WTC11 (cell line): Measurements from ENCODE around the gene ZNF622. TPM values are rescaled to one million over a fixed set of nuclear protein-coding genes. Genes with fewer than 3 reads are reported as not detected.

ENCODE experiments used
- ATAC-seq: fragments of 200-7000 bp; cut with Tn5 transposase; 2 replicates; pipeline ENCODE4 v1.10.0; 2021; ENCODE audit warnings: mild to moderate bottlenecking, moderate library complexity
- CTCF ChIA-PET: fragments of 300-600 bp; sonication (Branson Sonifier 250); formaldehyde crosslinking; loops from one replicate; lab custom pipeline; 2021; ENCODE audit warnings: antibody characterized with exemption; lab: Charles Lee
- POLR2A ChIA-PET: fragments of 350-600 bp; sonication (Branson Sonifier 250); formaldehyde crosslinking; loops from one replicate; lab custom pipeline; 2021; ENCODE audit warnings: antibody characterized with exemption; lab: Charles Lee
- DNase-seq: peaks from one replicate; pipeline ENCODE4 v3.0.0; 2021; ENCODE audit warnings: low spot score
- H3K27ac Mint-ChIP-seq: 2 replicates; pipeline ENCODE4 v1.8.0; 2021; ENCODE audit warnings: mixed read lengths
- H3K27me3 Mint-ChIP-seq: 2 replicates; pipeline ENCODE4 v1.8.0; 2021; ENCODE audit warnings: low read depth, mild to moderate bottlenecking, moderate library complexity, mixed read lengths
- H3K36me3 Mint-ChIP-seq: 2 replicates; pipeline ENCODE4 v1.8.0; 2021; ENCODE audit warnings: mixed read lengths
- H3K4me1 Mint-ChIP-seq: 2 replicates; pipeline ENCODE4 v1.8.0; 2022; ENCODE audit warnings: mixed read lengths
- H3K4me3 Mint-ChIP-seq: 2 replicates; pipeline ENCODE4 v1.8.0; 2021; ENCODE audit warnings: mild to moderate bottlenecking, moderate library complexity, mixed read lengths
- H3K9me3 Mint-ChIP-seq: 2 replicates; pipeline ENCODE4 v1.8.0; 2021; ENCODE audit warnings: mixed read lengths
- ATF1 ChIP-seq: sonication (generic); formaldehyde crosslinking; IDR thresholded peaks from 2 replicates; pipeline ENCODE4 v1.8.1; 2023; ENCODE audit warnings: mild to moderate bottlenecking, moderate library complexity, missing genetic modification reagents
- CREM ChIP-seq: sonication (generic); formaldehyde crosslinking; IDR thresholded peaks from 2 replicates; pipeline ENCODE4 v1.8.1; 2022; ENCODE audit warnings: mild to moderate bottlenecking, missing genetic modification reagents, moderate library complexity
- ELF4 ChIP-seq: sonication (generic); formaldehyde crosslinking; IDR thresholded peaks from 2 replicates; pipeline ENCODE4 v1.8.1; 2022; ENCODE audit warnings: low read depth, mild to moderate bottlenecking, moderate library complexity, missing genetic modification reagents
- EMX1 ChIP-seq: fragments of 250-450 bp; sonication (Bioruptor Pico); IDR thresholded peaks from 2 replicates; pipeline ENCODE4 v1.8.0; 2021; ENCODE audit warnings: mild to moderate bottlenecking
- ESRRA ChIP-seq: sonication (generic); formaldehyde crosslinking; IDR thresholded peaks from 2 replicates; pipeline ENCODE4 v1.8.1; 2022; ENCODE audit warnings: mild to moderate bottlenecking, missing genetic modification reagents, borderline replicate concordance
- ETV6 ChIP-seq: sonication (generic); formaldehyde crosslinking; IDR thresholded peaks from 2 replicates; pipeline ENCODE4 v1.8.1; 2022; ENCODE audit warnings: mild to moderate bottlenecking, missing genetic modification reagents
- FOXK1 ChIP-seq: sonication (generic); formaldehyde crosslinking; IDR thresholded peaks from 2 replicates; pipeline ENCODE4 v1.8.0; 2022; ENCODE audit warnings: mild to moderate bottlenecking, moderate library complexity, missing genetic modification reagents
- GABPB1 ChIP-seq: sonication (generic); formaldehyde crosslinking; IDR thresholded peaks from 2 replicates; pipeline ENCODE4 v1.8.1; 2023; ENCODE audit warnings: mild to moderate bottlenecking, missing genetic modification reagents
- IRF2 ChIP-seq: sonication (generic); formaldehyde crosslinking; IDR thresholded peaks from 2 replicates; pipeline ENCODE4 v1.8.0; 2022; ENCODE audit warnings: low read depth, missing genetic modification reagents, borderline replicate concordance
- JAZF1 ChIP-seq: fragments of 250-450 bp; sonication (Bioruptor Pico); IDR thresholded peaks from 2 replicates; pipeline ENCODE4 v1.9.0; 2021; ENCODE audit warnings: moderate library complexity, mild to moderate bottlenecking, inconsistent platforms
- MXD4 ChIP-seq: fragments of 250-450 bp; sonication (Bioruptor Pico); IDR thresholded peaks from 2 replicates; pipeline ENCODE4 v1.8.0; 2021; ENCODE audit warnings: mild to moderate bottlenecking, moderate library complexity, borderline replicate concordance
- NR1H2 ChIP-seq: sonication (generic); formaldehyde crosslinking; IDR thresholded peaks from 2 replicates; pipeline ENCODE4 v1.9.0; 2021; ENCODE audit warnings: mild to moderate bottlenecking, moderate library complexity, missing genetic modification reagents
- PRRX2 ChIP-seq: fragments of 250-450 bp; sonication (Bioruptor Pico); IDR thresholded peaks from 2 replicates; pipeline ENCODE4 v1.8.0; 2021; ENCODE audit warnings: mild to moderate bottlenecking
- RORB ChIP-seq: fragments of 250-450 bp; sonication (Bioruptor Pico); IDR thresholded peaks from 2 replicates; pipeline ENCODE4 v1.9.0; 2021; ENCODE audit warnings: mild to moderate bottlenecking
- SMAD3 ChIP-seq: sonication (generic); formaldehyde crosslinking; IDR thresholded peaks from 2 replicates; pipeline ENCODE4 v1.8.0; 2022; ENCODE audit warnings: missing genetic modification reagents, mild to moderate bottlenecking, borderline replicate concordance
- TP53 ChIP-seq: sonication (generic); formaldehyde crosslinking; IDR thresholded peaks from 2 replicates; pipeline ENCODE4 v1.8.1; 2023; ENCODE audit warnings: mild to moderate bottlenecking, missing genetic modification reagents
- ZBTB21 ChIP-seq: sonication (generic); formaldehyde crosslinking; IDR thresholded peaks from 2 replicates; pipeline ENCODE4 v1.8.1; 2023; ENCODE audit warnings: mild to moderate bottlenecking, missing genetic modification reagents, borderline replicate concordance
- ZNF121 ChIP-seq: sonication (generic); formaldehyde crosslinking; IDR thresholded peaks from 2 replicates; pipeline ENCODE4 v1.8.0; 2023; ENCODE audit warnings: missing genetic modification reagents
- ZNF138 ChIP-seq: sonication (generic); formaldehyde crosslinking; conservative IDR thresholded peaks from 2 replicates; pipeline ENCODE4 v1.8.1; 2022; ENCODE audit warnings: mild to moderate bottlenecking, moderate library complexity, missing genetic modification reagents
- ZNF396 ChIP-seq: fragments of 250-450 bp; sonication (Bioruptor Pico); IDR thresholded peaks from 2 replicates; pipeline ENCODE4 v1.8.0; 2021; ENCODE audit warnings: mild to moderate bottlenecking, moderate library complexity, borderline replicate concordance
- ZNF416 ChIP-seq: fragments of 250-450 bp; sonication (Bioruptor Pico); IDR thresholded peaks from 2 replicates; pipeline ENCODE4 v1.9.0; 2021; ENCODE audit warnings: mild to moderate bottlenecking, inconsistent platforms
- total RNA-seq: library from RNA; stranded (reverse); gene quantifications from 3 replicates; pipeline ENCODE4 v1.2.3, GENCODE V29; 2021
- TF ChIP-seq, protein P1 (sequence below): sonication (generic); formaldehyde crosslinking; IDR thresholded peaks from 2 replicates; pipeline ENCODE4 v1.8.1; 2023; ENCODE audit warnings: mild to moderate bottlenecking, moderate library complexity, missing genetic modification reagents
- TF ChIP-seq, protein P2 (sequence below): sonication (generic); formaldehyde crosslinking; IDR thresholded peaks from 2 replicates; pipeline ENCODE4 v1.8.0; 2022; ENCODE audit warnings: mild to moderate bottlenecking, missing genetic modification reagents
- TF ChIP-seq, protein P3 (sequence below): sonication (generic); formaldehyde crosslinking; IDR thresholded peaks from 2 replicates; pipeline ENCODE4 v1.8.0; 2023; ENCODE audit warnings: missing genetic modification reagents
- TF ChIP-seq, protein P4 (sequence below): sonication (generic); formaldehyde crosslinking; IDR thresholded peaks from 2 replicates; pipeline ENCODE4 v1.8.1; 2023; ENCODE audit warnings: mild to moderate bottlenecking, missing genetic modification reagents
- TF ChIP-seq, protein P5 (sequence below): sonication (generic); formaldehyde crosslinking; IDR thresholded peaks from 2 replicates; pipeline ENCODE4 v1.8.1; 2023; ENCODE audit warnings: mild to moderate bottlenecking, missing genetic modification reagents, moderate library complexity
- TF ChIP-seq, protein P6 (sequence below): sonication (generic); formaldehyde crosslinking; IDR thresholded peaks from 2 replicates; pipeline ENCODE4 v1.8.1; 2023; ENCODE audit warnings: mild to moderate bottlenecking, missing genetic modification reagents

The ZNF622 gene
- total RNA-seq, 1 experiment from 2014 or later, result 37.9 TPM

DNA sequence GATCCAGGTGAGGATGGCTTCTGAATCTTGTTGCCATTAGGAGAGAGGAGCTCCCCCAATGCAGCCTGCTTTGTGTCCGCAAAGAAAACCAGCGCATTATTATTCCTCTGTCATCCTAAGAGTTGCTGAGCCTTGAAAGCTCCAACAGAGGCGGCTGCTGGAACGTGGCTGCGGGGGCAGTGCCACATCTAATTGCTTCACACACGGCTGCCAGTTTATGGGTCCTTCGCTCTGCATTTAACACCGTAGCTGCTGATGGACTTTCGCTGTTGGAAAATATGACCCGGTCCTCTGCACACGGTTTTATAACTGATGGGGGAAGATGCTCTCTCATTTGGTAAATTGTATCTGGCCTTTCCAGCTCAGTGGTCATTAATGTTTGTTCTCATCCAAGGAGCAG lies 38.0 kb downstream of the ZNF622 start (continued):
- TF ChIP-seq SMAD3 (CRISPR knock-in tag), result no peak
- TF ChIP-seq ETV6 (CRISPR knock-in tag), result no peak
- TF ChIP-seq ZNF121 (CRISPR knock-in tag), result no peak
- TF ChIP-seq ZBTB21 (CRISPR knock-in tag), result no peak
- no peak for TF ChIP-seq MXD4 (CRISPR knock-in tag)
- TF ChIP-seq ESRRA, result no peak

DNA sequence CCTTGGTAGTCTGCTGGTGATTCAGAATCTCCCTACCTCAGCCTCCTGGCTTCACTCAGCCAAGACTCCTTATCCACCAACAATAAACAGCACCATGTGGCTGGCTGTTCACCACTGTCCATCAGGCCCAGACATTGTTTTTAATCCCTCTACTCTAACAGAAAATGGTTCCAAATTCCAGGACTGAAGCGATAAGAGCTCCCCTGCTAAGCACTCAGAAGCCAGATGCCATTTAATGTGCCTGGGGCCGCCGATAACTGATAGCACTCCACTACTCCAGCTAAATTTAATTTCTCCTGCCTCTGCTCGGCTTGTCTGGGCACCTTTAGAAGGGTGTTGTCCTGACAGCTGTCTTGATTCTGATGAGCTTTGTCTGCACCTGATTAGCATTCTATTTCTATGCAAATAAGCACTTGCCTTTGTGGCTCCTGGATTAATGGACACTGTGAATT lies 47.1 kb downstream of the ZNF622 start:
- ChIA-PET CTCF (interaction anchor here (1.4 to 1.6 kb wide), 2 partner anchors 10 to 11 kb away, joined by 3 to 4 read pairs; no protein-coding TSS in a partner anchor), POLR2A (no interaction called here)
- TF ChIP-seq, protein P1, sequence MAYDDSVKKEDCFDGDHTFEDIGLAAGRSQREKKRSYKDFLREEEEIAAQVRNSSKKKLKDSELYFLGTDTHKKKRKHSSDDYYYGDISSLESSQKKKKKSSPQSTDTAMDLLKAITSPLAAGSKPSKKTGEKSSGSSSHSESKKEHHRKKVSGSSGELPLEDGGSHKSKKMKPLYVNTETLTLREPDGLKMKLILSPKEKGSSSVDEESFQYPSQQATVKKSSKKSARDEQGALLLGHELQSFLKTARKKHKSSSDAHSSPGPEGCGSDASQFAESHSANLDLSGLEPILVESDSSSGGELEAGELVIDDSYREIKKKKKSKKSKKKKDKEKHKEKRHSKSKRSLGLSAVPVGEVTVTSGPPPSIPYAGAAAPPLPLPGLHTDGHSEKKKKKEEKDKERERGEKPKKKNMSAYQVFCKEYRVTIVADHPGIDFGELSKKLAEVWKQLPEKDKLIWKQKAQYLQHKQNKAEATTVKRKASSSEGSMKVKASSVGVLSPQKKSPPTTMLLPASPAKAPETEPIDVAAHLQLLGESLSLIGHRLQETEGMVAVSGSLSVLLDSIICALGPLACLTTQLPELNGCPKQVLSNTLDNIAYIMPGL (CRISPR knock-in tag), result no peak
- TF ChIP-seq, protein P2, sequence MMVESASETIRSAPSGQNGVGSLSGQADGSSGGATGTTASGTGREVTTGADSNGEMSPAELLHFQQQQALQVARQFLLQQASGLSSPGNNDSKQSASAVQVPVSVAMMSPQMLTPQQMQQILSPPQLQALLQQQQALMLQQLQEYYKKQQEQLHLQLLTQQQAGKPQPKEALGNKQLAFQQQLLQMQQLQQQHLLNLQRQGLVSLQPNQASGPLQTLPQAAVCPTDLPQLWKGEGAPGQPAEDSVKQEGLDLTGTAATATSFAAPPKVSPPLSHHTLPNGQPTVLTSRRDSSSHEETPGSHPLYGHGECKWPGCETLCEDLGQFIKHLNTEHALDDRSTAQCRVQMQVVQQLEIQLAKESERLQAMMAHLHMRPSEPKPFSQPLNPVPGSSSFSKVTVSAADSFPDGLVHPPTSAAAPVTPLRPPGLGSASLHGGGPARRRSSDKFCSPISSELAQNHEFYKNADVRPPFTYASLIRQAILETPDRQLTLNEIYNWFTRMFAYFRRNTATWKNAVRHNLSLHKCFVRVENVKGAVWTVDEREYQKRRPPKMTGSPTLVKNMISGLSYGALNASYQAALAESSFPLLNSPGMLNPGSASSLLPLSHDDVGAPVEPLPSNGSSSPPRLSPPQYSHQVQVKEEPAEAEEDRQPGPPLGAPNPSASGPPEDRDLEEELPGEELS, result no peak
- TF ChIP-seq NR1H2, result no peak
- TF ChIP-seq ZNF416 (CRISPR knock-in tag), result no peak
- TF ChIP-seq ZNF138 (CRISPR knock-in tag), result no peak
- no peak for TF ChIP-seq RORB (CRISPR knock-in tag)
- TF ChIP-seq, protein P3, sequence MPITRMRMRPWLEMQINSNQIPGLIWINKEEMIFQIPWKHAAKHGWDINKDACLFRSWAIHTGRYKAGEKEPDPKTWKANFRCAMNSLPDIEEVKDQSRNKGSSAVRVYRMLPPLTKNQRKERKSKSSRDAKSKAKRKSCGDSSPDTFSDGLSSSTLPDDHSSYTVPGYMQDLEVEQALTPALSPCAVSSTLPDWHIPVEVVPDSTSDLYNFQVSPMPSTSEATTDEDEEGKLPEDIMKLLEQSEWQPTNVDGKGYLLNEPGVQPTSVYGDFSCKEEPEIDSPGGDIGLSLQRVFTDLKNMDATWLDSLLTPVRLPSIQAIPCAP (CRISPR knock-in tag), result no peak
- no peak for TF ChIP-seq CREM
- TF ChIP-seq MXD4 (CRISPR knock-in tag), result no peak
- TF ChIP-seq, protein P4, sequence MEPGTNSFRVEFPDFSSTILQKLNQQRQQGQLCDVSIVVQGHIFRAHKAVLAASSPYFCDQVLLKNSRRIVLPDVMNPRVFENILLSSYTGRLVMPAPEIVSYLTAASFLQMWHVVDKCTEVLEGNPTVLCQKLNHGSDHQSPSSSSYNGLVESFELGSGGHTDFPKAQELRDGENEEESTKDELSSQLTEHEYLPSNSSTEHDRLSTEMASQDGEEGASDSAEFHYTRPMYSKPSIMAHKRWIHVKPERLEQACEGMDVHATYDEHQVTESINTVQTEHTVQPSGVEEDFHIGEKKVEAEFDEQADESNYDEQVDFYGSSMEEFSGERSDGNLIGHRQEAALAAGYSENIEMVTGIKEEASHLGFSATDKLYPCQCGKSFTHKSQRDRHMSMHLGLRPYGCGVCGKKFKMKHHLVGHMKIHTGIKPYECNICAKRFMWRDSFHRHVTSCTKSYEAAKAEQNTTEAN (CRISPR knock-in tag), result no peak
- no peak for TF ChIP-seq IRF2 (CRISPR knock-in tag)
- Mint-ChIP-seq H3K27ac (0 out of 2 replicates have a peak overlapping the region, but pooled peaks have one; percentile 20), H3K4me3 (no peak overlapping the region), H3K27me3 (no peaks in the 10 kb centered on the region), H3K9me3 (no peaks in the 10 kb centered on the region), H3K36me3 (peaks cover 16% of the 10 kb centered on the region), H3K4me1 (peaks cover 50% of the 10 kb centered on the region)
- ATAC-seq (no peak), DNase-seq (no peak)

DNA sequence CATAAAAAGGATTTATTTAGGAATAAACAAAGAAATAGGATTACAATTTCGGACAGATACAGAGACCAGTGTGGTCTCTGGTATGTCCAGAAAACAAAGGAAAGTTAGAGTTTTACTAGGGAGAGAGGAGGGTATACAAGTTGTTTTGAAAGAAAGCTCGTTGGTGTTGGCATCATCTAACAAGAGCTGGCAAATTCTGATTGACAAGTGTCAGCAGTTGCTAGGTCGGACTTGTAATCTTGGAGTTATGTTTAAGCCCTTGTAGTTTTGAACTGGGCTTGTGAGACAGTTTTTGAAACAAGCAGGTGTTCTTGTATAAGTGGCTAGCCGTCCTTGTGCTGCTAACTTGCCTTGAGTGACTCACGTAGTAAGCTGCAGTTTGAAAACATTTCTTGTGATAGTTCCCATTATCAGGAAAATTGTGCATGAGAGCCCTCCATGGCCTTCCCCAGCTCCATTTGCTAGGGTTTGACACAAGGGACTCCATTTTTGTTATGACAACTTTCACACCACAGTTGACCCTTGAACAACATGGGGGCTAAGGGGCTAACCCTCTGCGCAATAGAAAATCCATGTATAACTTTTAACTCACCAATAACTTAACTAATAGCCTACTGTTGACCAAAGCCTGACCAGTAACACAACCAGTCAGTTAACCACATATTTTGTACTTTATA lies 48.1 kb downstream of the ZNF622 start:
- no peak for DNase-seq
- Mint-ChIP-seq H3K4me1 (peaks cover 41% of the 10 kb centered on the region), H3K9me3 (no peaks in the 10 kb centered on the region), H3K4me3 (no peak overlapping the region), H3K27me3 (no peaks in the 10 kb centered on the region), H3K27ac (no peak overlapping the region), H3K36me3 (peaks cover 7% of the 10 kb centered on the region)
- TF ChIP-seq EMX1 (CRISPR knock-in tag) (no peak), FOXK1 (no peak), ZNF396 (CRISPR knock-in tag) (no peak), JAZF1 (no peak), TP53 (CRISPR knock-in tag) (no peak), GABPB1 (CRISPR knock-in tag) (no peak), PRRX2 (CRISPR knock-in tag) (no peak), ATF1 (CRISPR knock-in tag) (no peak), ELF4 (CRISPR knock-in tag) (no peak)
- TF ChIP-seq, protein P5, sequence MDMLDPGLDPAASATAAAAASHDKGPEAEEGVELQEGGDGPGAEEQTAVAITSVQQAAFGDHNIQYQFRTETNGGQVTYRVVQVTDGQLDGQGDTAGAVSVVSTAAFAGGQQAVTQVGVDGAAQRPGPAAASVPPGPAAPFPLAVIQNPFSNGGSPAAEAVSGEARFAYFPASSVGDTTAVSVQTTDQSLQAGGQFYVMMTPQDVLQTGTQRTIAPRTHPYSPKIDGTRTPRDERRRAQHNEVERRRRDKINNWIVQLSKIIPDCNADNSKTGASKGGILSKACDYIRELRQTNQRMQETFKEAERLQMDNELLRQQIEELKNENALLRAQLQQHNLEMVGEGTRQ (CRISPR knock-in tag), result no peak
- TF ChIP-seq, protein P6, sequence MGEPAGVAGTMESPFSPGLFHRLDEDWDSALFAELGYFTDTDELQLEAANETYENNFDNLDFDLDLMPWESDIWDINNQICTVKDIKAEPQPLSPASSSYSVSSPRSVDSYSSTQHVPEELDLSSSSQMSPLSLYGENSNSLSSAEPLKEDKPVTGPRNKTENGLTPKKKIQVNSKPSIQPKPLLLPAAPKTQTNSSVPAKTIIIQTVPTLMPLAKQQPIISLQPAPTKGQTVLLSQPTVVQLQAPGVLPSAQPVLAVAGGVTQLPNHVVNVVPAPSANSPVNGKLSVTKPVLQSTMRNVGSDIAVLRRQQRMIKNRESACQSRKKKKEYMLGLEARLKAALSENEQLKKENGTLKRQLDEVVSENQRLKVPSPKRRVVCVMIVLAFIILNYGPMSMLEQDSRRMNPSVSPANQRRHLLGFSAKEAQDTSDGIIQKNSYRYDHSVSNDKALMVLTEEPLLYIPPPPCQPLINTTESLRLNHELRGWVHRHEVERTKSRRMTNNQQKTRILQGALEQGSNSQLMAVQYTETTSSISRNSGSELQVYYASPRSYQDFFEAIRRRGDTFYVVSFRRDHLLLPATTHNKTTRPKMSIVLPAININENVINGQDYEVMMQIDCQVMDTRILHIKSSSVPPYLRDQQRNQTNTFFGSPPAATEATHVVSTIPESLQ (CRISPR knock-in tag), result no peak
- ChIA-PET CTCF (interaction anchor here (0.7 kb wide), 1 partner anchor 10 kb away, joined by 4 read pairs; no protein-coding TSS in a partner anchor), POLR2A (no interaction called here)
- no peak for ATAC-seq
